ENCODE measurements around the gene MEIS2.

DNA sequence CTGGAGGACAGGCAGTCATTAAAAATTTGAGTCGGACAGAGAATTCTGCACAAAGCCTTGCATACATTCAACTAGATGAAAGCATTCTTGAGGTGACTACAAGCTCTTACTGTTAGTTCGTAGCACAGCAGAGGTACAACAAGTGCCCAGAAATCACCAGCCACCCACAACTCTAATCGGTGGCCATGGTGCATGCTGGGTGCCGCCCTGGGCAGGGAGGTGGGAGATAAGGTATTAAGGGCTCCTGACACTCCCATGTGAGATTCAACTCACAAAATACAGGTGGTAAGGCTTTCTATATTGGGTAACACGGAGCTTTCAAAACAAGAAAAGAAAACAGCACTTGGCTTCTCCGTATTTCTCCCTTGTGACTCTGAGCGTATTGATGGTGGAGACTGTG lies 66.0 kb downstream of the MEIS2 start:
- TF ChIP-seq, protein P1, sequence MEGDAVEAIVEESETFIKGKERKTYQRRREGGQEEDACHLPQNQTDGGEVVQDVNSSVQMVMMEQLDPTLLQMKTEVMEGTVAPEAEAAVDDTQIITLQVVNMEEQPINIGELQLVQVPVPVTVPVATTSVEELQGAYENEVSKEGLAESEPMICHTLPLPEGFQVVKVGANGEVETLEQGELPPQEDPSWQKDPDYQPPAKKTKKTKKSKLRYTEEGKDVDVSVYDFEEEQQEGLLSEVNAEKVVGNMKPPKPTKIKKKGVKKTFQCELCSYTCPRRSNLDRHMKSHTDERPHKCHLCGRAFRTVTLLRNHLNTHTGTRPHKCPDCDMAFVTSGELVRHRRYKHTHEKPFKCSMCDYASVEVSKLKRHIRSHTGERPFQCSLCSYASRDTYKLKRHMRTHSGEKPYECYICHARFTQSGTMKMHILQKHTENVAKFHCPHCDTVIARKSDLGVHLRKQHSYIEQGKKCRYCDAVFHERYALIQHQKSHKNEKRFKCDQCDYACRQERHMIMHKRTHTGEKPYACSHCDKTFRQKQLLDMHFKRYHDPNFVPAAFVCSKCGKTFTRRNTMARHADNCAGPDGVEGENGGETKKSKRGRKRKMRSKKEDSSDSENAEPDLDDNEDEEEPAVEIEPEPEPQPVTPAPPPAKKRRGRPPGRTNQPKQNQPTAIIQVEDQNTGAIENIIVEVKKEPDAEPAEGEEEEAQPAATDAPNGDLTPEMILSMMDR (IDR thresholded peaks at IDR 0.05; ENCODE audit: low read depth, low read length), result no peak
- no peak for TF ChIP-seq EZH2phosphoT487 (IDR thresholded peaks at IDR 0.05; ENCODE audit: low read depth)

Measured in OCI-LY3 (cell line).